GM21619 (cell line): ENCODE data around the gene CCNL2.

Experiments
- ATAC-seq: cut with Tn5 transposase; IDR thresholded peaks from one replicate; pipeline ENCODE4 v1.9.1; 2021; ENCODE audit not compliant: unreplicated experiment

CCNL2 gene

DNA sequence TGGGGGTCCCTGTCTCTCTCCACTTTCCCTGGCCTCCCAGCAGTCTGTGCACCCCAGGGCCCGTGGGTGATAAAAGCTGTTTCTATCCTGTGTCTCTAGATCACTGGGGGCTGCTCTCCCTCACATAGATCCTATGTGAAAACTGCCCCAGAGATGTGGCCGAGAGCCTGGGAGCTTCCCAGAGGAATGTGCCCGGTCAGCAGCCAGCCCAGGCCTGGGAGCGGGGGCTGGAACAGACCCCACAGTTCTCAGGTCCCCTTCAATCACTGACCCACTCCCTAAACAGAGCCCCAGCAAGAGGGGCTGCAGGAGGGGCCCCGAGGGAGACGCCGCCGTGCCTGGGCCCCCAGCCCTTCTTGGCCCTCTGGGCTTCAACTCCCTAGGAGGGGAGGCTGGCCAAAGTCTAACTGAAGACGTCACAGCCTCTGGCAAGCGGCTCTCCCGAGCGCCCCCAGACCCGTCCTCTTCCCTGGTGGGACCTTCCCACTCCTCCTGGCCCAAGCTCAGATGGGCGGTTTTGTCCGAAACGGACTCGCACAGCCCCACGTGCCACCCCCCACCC, 41.2 kb downstream of the CCNL2 start:
- no peak for ATAC-seq

DNA sequence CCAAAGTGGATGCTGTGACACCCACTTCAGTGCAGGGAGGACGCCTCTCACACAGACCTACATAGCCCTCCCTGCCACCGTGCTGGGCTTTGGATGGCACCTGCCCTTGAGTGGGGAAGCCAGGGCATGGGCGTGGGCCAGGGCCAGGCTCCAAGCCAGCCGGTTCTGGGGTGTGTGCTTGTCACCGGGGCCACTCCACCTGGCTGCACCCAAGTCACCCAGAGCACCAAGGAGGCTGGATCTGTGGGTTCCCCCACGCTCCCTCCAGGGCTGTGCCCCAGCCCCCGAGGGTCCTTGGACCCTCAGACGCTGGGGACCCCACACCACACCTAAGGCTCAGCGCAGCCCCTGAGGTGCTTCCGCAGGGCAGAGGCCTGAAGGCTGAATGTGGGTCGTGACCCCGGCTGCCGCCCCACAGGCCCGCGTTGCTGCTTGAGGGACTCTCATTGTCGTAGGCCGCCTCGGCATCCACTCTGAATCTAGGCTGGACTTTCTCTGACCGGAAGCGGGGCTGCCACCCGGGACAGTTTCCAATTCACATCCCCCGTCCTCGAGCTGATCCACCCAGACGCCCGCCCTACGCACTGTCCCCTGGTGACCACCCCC, 42.2 kb downstream of the CCNL2 start:
- ATAC-seq: no peak

DNA sequence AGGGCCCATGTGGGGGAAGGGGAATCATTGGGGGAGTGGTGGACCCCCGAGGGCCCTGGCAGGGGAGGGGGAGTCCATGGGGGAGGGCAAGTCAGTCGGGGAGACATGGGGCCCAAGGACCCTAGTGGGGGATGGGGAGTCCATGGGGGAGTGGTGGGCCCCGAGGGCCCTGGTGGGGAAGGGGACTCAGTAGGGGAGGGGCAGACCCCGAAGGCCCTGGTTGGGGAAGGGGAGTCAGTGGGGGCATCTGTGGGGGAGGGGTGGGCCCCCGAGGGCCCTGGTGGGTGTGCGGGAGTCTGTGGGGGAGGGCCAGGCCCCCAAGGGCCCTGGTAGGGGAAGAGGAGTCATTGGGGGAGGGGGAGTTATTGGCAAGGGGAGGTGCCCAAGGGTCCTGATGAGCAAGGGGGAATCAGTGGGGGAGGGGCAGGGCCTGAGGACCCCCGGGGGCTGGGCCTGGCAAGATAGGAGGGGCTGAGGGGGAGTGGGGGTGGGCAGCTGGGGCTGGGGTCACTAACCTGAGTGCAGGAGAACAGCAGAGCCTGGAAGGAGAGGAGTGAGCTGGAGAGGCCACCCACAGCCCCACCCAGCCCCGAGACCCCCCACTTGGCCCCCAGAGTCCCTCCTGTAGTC, 42.9 kb downstream of the CCNL2 start:
- ATAC-seq: no peak

DNA sequence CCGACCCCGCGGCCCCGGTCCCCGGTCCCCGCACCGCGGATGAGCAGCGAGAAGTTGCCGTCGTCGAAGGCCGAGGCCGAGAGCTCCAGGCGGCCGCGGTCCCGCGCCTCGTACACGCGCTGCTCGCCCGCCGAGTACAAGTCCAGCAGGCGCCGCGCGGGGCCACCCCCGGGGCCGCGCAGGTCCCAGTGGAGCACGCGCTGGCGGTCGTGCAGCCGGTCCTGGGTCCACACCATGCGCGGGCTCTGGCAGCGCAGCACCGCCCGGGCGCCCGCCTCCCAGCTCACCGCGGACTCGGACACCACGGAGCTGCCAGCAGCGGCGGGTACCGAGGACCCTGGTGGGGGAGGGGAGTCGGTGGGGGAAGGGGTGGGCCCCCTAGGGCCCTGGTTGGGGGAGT, 43.7 kb downstream of the CCNL2 start:
- no peak for ATAC-seq

DNA sequence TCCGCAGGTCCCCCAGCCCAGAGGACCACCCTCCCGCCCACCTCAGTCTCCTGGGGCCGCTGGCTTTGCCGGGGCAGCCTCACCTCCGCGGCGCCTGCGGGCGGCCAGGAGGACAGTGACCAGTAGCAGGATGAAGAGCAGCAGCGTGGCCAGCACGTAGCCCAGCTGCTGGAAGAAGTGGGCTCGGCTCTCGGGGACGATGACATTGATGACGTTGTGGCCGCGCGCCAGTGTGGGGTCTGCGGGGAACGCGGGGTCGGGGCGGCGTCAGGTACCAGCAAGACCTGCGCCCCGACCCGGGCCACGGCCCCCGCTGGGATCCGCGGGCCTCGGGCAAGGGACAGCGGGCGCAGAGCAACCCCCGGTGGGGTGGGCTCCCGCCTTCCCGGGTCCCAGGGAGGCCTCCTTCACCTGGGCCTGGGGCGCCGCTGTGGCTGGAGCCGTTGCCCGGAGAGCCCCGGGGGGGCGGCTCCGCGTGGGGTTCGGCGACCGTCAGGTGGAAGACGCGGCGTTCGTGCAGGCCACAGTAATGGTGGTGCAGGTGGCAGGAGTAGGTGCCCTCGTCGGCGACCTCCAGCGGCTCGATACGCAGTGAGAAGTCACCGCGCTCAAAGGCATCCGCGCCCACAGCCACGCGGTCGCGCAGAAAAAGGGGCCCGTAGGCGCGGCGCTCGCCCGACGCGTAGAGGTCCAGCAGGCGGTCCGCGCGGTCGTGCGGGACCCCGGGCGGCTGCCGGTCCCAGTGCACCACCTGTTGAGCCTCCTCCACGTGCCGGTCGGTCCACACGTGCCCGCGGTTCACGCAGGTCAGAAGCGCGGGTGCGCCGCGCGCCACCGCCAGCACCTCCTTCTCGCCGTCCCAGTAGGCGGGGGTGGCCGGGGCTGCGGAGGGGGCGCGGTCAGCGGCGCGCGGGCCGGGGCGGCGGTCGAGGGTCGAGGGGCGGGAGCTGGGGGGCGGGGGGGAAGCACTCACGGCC, 44.6 kb downstream of the CCNL2 start:
- ATAC-seq: no peak

DNA sequence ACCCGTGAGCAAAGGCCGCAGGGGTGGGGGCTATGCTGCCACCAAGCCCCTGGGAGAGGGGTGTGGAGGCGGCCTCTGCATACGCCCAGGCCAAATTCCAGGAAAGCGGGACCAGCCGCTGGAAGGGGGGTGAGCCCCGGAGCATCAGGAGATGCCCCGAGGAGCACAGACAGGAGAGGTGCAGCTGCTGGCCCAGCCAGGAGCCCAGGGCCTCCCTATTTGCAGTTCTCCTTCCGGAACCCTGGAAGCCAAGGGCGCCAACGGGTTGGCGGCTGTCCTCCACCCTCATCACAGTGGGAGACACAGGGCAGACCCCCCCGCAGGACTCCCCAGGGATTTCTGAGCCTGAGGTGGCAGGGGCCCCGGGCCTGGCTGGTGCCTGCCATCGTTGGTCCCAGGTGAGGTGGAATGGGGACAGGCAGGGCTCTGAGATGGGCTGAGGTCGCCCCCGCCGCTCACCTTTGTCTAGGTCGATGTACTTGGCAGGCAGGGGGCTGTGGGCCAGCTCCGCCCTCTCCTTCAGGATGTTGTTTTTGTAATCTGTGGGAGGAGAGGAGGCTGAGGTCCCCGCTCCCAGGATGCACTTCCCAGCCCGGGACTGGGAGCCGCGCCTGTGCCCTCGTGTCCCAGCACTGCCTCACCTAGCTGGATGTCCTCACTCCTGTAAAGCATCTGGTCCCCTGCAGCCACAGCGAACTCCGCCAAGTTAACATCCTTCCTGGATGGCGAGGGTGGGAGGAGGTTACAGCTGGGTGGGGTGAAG, 45.6 kb downstream of the CCNL2 start:
- no peak for ATAC-seq

DNA sequence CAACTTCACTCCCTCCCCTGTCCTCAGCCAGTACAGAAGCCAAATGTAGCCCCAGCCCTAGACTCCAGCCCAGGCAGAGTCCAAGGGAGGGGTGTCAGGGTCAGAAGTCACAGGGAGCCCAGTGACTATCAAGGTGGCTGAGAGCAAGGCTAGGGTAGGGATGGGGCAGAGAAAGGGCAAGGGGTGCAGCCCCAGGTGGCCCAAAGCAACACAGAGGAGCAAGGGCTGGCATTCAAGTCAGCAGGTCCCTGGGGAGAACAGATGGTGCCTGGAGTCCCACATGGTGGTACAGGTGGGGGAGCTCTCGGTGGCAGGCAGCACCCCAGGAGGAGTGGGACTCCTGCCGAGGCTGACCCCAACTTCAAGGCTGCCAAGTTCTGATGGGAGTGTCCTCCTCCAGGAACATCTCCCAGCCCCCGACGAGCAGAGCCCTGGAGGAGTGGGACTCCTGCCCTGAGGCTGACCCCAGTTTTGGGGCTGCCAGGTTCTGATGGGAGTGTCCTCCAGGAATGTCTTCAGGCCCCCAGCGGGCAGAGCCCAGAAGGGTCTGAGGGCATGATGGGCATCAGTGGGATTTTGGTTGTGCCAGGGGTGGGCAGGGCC, 46.2 kb downstream of the CCNL2 start:
- ATAC-seq: no peak

DNA sequence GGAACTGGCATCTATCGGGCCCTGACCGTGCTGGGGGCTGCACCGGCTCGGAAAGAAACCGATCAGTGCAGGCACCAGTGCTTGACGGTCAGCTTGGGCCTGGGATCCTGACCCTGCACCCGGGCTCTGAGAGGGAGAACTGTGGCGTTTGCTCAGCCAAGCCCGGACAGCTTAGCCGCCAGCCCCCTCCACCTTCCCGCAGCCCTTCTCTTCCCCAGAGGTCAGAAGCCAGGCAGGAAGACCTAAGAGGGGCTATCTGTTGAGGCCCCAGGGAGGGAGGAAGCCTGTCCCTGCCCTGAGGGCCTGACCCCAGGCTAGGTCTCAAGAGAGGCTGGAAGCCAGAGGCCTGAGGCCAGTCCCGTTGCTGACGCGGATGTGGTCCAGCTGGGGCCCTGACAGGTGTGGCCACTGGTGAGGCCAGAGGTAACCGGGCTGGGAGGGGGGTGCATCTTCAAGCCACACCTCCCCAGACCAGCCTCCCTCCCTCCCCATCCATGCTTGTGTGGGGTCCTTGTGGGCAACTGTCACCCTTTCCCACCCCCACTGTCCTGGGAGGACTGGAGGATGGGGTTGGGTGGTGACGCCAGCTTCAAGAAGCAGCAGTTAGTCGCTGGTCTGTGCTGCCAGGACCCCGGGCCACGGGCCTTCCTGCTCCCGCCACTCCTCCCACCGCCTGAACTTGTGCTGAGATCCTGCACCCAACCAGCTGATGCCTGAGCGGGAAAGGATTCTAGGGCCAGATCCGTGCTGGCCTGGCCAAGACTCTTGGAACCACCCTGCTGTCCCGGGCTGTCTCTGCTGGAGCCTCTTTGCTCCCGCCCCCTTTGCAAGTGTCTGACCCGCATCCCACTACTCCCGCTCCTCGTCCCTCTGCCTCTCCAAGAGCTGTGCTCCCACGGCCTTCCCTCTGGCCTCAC, 47.4 kb downstream of the CCNL2 start:
- ATAC-seq: no peak

DNA sequence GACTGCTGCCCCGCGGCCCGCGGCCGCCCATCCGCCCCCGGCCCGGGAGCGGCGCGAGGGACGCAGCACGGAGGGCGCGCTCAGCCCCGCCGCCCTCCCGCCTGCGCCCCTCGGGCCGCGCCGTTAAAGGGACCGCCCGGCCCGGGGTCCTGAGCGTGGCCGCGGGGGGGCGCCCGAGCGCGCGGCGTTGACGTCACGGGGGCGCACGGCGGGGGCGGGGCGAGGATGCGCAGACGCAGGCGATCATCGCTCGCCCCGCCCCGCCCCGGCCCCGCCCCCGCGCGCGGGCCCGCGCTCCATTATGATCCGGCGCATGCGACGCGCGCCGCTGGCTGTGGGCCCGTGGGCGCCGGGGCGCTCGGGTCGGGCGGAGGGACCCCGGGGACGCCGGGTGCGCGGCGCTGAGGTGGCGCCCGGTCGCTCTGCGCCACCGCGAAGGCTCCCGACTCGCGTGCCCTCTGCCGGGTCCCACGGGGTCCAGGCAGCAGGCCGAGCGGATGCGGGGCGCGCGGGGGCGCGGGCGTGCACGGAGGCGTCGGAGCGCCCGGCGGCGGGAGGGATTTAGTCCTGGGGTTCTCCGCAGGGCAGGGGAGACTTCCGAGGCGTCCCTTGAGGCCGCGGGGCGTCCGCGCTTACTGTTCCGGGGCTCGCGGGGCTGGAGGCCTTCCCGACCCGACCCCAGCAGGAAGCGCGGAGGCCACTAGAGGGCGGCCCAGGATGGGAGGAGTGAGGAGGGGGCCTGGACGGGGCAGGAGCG, 49.7 kb downstream of the CCNL2 start, which contains the start of gene DVL1:
TSS of gene DVL1 (minus strand) at position 163 of the 757 bp plus-strand sequence. CDS start 353 bp downstream, outside the sequence.
- peak; percentile 36 for ATAC-seq

DNA sequence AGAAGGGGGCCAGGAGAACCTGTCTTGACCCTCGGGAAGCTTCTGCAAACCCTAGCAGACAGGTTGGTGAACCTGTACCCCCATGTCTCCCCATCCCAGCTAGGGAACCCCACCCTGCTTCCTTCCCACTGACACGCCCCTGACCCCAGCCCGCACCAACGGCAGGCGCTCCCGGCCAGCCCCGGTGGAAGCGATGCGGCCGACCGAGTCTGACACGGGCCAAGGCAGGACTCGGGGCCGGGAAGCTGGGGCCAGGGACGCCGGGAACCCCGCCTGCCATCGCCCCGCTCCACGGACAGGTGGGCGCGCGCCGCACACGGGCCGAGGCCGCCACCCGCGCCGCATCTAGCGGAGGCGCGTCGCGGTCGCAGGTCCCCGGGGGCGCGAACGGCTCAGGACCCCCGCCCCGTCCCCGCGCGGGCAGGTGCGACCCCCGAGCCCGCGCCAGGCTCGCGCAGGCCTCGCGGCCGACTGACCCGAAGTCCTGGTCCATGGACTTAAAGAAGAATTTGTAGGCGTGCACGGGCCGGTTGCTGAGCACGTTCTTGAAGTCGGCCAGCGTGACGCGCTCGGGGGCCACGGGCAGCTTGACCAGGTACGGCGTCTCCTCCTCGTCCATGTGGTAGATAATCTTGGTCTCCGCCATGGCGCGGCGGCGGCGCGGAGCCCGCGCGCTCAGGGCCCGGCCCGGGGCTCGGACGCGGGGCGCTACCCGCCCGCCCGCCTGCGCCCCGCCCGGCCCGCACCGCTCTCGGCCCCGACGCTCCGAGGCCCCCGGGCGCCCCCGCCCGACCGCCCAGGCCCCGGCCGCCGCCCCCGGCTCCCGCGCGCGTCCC, 50.5 kb downstream of the CCNL2 start:
- peak; percentile 23 for ATAC-seq

DNA sequence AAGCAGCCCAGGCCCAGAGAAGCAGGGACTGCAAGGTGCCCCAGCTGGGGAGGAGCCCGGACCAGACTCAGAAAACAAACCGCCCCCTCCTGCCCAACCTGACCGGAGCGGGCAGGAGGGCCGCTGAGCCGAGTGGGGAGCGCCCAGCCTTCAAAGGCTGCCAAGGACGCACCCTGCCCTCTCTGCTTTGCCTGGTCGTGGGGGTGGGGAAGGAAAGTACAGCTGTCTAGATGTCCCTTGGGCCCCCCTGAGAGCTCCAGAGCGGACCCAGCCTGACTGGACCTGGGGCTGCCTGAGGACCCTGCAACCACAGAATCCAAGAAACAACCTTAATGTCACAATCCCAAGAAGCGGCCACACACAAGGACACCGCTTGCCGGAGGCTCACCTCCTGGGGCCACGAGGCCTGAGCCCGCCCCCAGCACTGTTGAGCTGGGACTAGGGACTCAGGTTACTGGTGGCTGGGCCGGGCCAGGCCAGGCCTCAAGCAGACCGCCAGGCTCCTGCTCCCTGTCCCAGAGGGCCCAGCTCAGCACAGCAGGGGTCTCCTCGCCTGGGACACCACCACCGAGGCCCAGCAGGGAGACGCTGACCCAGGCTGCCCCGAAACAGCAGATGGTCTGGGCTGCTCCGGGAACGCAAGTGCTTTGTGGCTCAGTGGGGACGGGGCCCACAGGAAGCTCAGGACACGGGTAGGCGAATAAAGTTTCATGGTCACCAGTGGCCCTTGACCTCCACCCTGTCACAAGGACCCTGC, 51.3 kb downstream of the CCNL2 start:
- ATAC-seq: no peak

DNA sequence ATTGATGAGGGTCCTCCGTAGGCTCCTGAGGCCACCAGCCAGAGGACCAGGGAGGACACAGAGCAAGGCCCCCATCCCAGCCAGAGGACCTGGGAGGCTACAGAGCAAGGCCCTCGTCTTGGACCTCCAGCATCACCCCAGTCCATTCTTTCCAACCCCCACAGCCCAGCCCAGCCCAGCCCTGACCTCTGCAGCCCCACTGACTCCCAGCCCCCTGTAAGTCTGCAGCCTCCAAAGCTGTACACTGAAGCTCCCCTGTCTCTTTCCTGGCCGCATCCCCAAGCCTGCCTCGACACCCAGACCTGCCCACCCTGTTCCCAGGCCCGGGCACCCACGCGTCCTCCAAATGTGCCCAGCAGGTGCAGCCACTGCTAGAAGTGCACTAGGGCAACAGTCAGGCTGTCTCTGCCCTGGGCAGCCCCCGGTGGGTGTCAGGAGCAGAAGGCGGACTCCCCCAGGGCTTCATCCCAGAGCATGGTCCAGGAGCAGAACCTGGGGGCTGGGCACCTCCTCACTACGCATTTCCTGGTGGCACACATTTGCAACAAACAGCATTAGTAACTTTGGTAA, 52.0 kb downstream of the CCNL2 start:
- ATAC-seq: no peak

DNA sequence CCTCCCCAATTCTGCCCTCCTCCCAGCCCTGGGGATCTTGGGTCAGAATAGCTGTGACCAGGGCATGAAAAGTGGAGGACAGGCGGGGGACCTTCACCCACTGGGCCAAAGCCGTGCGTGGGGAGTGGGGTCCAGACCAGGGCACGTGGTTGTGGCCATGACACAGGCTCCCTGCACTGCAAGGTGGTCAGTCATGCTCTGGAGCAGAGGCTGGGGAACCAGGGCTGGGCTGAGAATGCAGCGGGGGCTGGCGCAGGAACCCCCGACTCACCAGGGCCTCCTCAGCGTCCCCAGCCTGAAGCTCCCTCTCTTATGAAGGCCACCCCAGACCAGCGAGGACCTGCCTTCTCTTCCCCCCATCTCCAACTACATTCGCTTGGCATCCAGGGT, 52.6 kb downstream of the CCNL2 start:
- no peak for ATAC-seq

DNA sequence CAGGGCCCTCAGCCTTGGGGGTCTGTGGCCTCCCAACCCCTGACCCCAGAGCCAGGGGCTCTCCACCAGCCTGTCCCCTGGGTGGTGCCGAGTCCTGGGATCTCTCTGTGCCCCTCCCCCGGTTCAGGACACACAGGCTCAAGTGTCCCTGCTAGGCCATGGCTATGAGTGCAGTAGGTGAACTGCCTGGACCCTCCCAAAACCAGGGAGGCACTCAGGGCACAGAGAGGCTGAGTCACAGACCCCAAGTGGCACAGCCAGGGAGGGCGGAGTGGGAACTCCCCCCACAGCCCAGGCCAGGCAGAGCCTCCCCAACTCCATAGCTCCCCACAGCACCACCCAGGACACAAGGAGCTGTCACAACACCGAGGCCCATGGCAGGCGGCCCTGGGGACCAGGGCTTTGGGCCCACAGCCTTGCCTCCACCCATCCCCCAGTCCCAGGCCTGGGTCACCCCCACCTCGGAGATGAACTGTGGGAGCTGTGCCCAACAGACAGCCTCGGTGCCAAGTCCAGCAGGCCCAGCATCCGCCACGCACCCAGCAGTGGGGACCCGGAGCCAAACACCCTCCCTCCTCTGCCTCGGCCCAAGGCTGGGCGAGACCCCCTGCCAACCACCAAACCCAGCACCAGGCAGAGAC, 53.2 kb downstream of the CCNL2 start:
- ATAC-seq: no peak

DNA sequence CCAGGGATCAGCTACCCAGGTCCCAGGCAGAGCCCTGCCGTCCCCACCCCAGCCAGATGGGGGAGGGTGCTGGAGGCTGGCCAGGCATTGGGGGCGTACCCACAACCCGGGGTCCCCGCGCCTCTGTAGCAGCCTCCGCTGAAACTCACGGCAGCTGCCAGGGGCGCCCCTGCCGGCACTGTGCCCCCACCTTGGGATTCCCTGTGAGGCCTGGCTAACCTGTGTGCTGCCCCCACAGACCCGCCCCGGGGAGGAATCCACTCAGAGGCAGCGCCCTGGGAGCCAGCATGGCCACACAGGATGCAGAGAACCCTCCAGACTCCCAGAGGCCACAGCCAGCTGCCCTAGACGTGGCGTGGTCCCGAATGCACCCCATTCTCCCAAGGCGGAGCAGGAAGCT, 53.8 kb downstream of the CCNL2 start:
- no peak for ATAC-seq
